ENCODE results near the gene SRSF7.
"Not testable (repeated sequence)": the region's sequence is repeated elsewhere in the genome, so short reads cannot be mapped to it uniquely, and the experiment has no call there.

SRSF7 gene

GRCh38 chr2:38708900-38709566 lies 42.1 kb downstream of the SRSF7 start:
- no peak overlapping the region for H3K4me3 ChIP-seq (ENCODE audit: low read depth, low read length)
- TF ChIP-seq CTCF (IDR thresholded peaks at IDR 0.05; ENCODE audit: low read depth, low read length): no peak

- H3K4me3 ChIP-seq (ENCODE audit: low read depth, low read length): not testable (repeated sequence)
These were observed 42.7 kb downstream of the SRSF7 start for GRCh38 chr2:38708491-38708890.

- H3K4me3 ChIP-seq (ENCODE audit: low read depth, low read length): no peak overlapping the region
These were observed 44.3 kb downstream of the SRSF7 start for GRCh38 chr2:38706846-38707345.

GRCh38 chr2:38704664-38705063 lies 46.5 kb downstream of the SRSF7 start:
- TF ChIP-seq CTCF (IDR thresholded peaks at IDR 0.05; ENCODE audit: low read depth, low read length): no peak
- no peak overlapping the region for H3K4me3 ChIP-seq (ENCODE audit: low read depth, low read length)

More at GRCh38 chr2:38706846-38707345, 44.3 kb downstream of the SRSF7 start:
- no peak for TF ChIP-seq CTCF (IDR thresholded peaks at IDR 0.05; ENCODE audit: low read depth, low read length)

GRCh38 chr2:38703336-38703735 lies 47.8 kb downstream of the SRSF7 start:
- H3K4me3 ChIP-seq (ENCODE audit: low read depth, low read length): not testable (repeated sequence)

- no peak overlapping the region for H3K4me3 ChIP-seq (ENCODE audit: low read depth, low read length)
- TF ChIP-seq CTCF (IDR thresholded peaks at IDR 0.05; ENCODE audit: low read depth, low read length): no peak
These were observed 48.7 kb downstream of the SRSF7 start for GRCh38 chr2:38702413-38702812.

GRCh38 chr2:38701542-38701941 lies 49.6 kb downstream of the SRSF7 start:
- H3K4me3 ChIP-seq (ENCODE audit: low read depth, low read length): no peak overlapping the region

More at GRCh38 chr2:38701542-38701941, 49.6 kb downstream of the SRSF7 start:
- no peak for TF ChIP-seq CTCF (IDR thresholded peaks at IDR 0.05; ENCODE audit: low read depth, low read length)
